GM18499 (cell line): ENCODE results near the gene FILIP1L.

Experiments used
- ATAC-seq: cut with Tn5 transposase; IDR thresholded peaks from one replicate; pipeline ENCODE4 v1.9.1; 2021; ENCODE audit warnings: moderate number of reproducible peaks; ENCODE audit not compliant: insufficient read depth, unreplicated experiment

The FILIP1L gene

GRCh38 chr3:99958222-99958912, 155.9 kb downstream of the FILIP1L start:
- ATAC-seq = no peak

- no peak for ATAC-seq
These were observed 157.0 kb downstream of the FILIP1L start for GRCh38 chr3:99957151-99957796.

- no peak for ATAC-seq
These were observed 158.3 kb downstream of the FILIP1L start for GRCh38 chr3:99955773-99956562.

- ATAC-seq = no peak
These were observed 159.2 kb downstream of the FILIP1L start for GRCh38 chr3:99954914-99955644.

GRCh38 chr3:99953596-99953995, 160.7 kb downstream of the FILIP1L start:
- no peak for ATAC-seq

DNA sequence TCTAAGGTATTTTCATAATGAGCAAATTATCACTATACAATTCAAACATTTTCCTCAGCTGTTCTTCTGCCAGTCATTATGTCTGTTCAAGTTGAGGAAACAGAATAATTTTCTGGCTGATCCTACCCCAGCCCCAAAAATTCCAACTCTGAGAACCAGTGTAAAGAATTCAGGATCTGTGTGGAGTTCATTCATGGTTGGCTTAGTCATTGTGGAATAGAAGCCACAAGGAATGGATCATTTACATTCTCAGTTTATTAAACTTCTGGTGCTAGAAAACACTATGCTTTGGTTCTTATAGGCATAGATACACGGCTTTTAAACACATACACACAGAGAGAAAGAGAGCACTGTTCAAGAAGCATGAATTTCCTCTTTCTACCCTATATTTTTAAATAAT, 162.0 kb downstream of the FILIP1L start:
- ATAC-seq = no peak

DNA sequence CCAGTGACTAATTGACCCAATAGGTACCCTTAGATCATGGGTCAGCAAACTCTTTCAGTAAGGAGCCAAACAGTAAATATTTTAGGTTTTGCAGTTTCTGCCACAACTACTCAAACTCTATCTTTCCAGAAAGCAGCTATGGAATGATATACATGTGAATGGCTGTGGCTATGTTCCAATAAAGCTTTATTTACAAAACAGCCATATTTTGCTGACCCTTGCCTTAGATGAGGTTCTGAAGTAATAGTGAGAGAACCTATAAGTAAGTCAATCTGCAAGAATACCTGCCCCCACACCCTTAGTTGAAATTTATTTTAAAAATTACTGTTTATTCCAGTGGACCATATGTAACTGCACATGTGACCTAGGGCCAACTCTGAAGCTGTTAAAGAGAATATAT, 162.6 kb downstream of the FILIP1L start:
- ATAC-seq = no peak

DNA sequence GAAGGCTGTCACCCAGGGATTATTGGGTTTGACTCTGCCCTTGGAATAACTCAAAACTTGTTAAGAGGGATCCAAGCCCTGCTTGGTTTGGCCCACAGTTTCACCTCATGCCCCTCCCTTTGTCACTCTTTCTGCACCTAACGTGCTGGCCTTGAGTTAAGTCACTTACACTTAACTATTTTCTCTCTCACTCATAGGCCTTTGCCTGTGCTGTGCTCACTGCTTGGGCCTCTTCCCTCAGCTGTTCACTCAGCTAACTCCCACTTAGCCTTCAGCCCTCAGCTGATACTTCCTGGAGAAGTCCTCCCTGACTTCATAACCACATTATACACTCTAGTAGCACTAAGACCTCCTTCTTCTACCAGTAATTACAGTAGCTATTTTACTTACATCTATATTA, 163.4 kb downstream of the FILIP1L start:
- no peak for ATAC-seq

DNA sequence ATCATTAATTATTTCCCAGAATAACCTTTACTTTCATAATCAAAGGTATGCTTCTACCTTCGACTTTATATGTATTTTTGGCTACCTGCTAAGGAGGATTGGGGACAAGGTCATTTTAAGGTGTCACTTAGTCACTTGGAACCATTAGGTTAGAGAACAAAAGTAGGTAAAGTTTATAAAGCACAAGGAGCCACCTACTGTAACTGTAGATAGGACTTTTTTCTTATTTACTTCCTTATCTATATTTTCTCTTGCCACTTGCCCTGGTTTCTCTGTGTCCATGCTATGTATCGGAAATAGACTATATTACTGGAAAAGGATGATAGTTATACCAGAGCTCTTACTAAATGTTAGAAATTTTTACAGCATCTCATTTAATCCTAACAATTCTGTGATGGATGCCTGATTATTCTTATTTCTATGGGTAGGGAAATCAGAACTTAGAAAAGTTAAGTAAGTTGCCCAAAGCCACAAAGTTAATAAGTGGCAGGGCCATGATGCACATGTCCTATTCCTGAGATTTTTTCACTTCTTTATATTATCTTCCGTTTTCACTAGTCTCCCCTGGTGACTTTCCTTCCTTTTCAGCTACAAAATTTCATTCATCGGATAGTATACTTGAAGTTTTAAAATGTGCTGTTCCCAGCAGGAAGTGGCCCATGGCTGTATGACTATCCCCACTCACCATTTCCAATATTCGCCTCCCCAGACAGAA, 164.2 kb downstream of the FILIP1L start:
- no peak for ATAC-seq

GRCh38 chr3:99948467-99949089, 165.7 kb downstream of the FILIP1L start:
- ATAC-seq = no peak

DNA sequence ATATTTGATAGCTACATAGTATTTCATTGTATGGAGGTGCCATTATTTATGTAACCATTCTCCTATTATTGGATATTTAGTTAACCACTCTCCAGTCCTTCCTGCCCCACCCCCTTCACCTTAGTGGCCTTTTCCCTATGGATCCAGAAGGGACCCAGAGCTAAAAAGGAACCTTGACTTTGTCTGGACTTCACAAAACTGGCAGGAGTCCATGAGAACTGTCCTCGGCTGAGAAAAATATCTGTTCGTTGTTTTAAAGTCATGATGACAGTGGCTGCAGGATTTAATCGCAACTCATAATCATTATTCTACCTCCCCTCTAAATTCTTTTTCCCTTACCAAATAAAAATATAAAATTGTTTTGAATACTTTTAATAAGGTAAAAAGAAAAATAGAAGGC, 166.9 kb downstream of the FILIP1L start:
- no peak for ATAC-seq

DNA sequence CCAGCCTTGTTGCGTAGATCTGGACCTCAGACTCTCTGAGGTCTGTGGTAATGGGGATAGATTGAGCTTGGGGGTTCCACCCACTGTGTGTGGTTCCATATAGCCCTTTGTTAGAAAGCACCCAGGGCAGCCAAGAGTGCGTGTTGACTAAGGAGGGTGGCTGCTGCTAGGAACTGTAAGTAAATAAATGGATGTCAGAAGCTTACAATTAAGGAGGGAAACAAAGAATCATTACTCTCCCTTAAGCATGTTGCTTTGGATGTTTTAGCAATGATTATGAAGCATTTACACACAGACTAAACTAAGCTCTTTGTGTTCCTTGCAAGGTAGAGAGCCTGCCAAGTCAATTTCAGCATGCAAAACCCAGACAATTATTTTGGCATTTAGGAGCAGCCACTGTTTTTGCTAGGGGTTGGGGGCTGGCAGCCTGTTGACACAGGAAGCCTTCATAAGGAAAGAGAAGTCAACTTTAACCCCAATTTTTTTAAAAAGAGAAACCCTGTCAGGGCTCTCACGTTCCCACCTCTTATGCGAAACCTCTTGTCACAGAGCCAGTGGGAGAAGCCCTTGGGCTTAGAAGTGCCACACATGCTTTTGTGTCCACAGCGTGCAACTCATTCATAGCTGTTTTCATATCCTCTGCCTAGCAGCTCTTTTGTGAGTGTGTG, 168.8 kb downstream of the FILIP1L start:
- no peak for ATAC-seq

GRCh38 chr3:99943931-99944761, 170.2 kb downstream of the FILIP1L start:
- no peak for ATAC-seq

- ATAC-seq = no peak
These were observed 173.1 kb downstream of the FILIP1L start for GRCh38 chr3:99941211-99941610.

- ATAC-seq = no peak
These were observed 174.0 kb downstream of the FILIP1L start for GRCh38 chr3:99940350-99940749.

GRCh38 chr3:99939876-99940275, 174.4 kb downstream of the FILIP1L start:
- no peak for ATAC-seq

GRCh38 chr3:99938270-99938911, 175.9 kb downstream of the FILIP1L start:
- no peak for ATAC-seq
